Effector memory CD4-positive, alpha-beta T cell (primary cell): ENCODE data around the gene SLC6A12.

Experiments
- DNase-seq, 3 donors: peaks; one replicate each; pipeline ENCODE4 v3.0.0-alpha.2; 2020
- H3K27ac ChIP-seq: 2 replicates; pipeline ENCODE4 v1.7.0; 2013; ENCODE audit warnings: mild to moderate bottlenecking, low read length, moderate library complexity; ENCODE audit not compliant: insufficient read depth, poor library complexity, severe bottlenecking
- H3K27me3 ChIP-seq: replicated peaks from 2 replicates; pipeline ENCODE4 v1.7.0; 2013; ENCODE audit warnings: mild to moderate bottlenecking, low read length; ENCODE audit not compliant: insufficient read depth, control insufficient read depth, poor library complexity, severe bottlenecking
- H3K36me3 ChIP-seq: 2 replicates; pipeline ENCODE4 v1.7.0; 2013; ENCODE audit warnings: mild to moderate bottlenecking, low read length, moderate library complexity; ENCODE audit not compliant: control insufficient read depth, insufficient read depth
- H3K4me1 ChIP-seq: 2 replicates; pipeline ENCODE4 v1.7.0; 2013; ENCODE audit warnings: low read length, mild to moderate bottlenecking; ENCODE audit not compliant: control insufficient read depth, insufficient read depth, poor library complexity, severe bottlenecking
- H3K4me3 ChIP-seq: 2 replicates; pipeline ENCODE4 v1.7.0; 2013; ENCODE audit warnings: low read length, low read depth, mild to moderate bottlenecking; ENCODE audit not compliant: insufficient read depth, poor library complexity, severe bottlenecking
- H3K9me3 ChIP-seq: 2 replicates; pipeline ENCODE4 v1.7.0; 2013; ENCODE audit warnings: mild to moderate bottlenecking, low read length, moderate library complexity; ENCODE audit not compliant: control insufficient read depth

The SLC6A12 gene

DNA sequence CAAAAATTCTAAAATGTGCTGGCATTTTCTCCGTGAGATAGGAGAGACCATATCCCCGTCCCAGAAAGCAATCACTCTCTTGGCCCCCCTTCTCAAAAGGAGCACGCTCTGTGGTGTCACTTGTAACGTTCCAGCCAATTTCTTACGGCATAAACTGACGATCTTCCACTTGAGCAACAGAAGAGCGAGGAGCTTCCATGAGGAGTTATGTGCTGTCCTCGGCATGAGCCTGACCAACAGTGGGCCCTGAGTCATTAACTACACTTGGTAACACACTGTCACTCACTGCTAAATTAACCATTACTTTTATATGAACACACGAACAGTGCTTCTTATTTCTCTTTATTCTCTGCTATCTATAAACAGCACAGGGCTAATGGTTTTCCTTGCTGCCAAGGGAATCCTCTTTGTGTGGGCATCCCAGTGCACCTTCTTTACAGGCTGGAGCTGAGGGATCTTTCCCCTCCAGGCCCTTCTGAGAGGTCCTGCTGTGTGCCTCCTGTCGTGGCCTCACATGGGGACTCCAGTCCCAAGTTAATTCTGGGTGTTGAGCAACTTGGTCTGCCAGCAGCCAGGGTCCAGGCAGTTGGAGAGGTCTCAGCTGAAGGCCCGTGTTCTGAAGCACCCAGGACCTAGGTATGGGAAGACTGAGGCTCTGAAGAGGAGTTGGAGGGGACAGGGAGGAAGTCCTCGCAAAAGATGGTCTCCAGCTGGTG lies 39.3 kb upstream of the SLC6A12 start:
- no peak for DNase-seq
- Histone ChIP-seq H3K4me1 (no peaks in the 10 kb centered on the region), H3K4me3 (no peak overlapping the region), H3K27ac (no peak overlapping the region), H3K27me3 (peaks cover 5% of the 10 kb centered on the region), H3K9me3 (no peaks in the 10 kb centered on the region), H3K36me3 (no peaks in the 10 kb centered on the region)

DNA sequence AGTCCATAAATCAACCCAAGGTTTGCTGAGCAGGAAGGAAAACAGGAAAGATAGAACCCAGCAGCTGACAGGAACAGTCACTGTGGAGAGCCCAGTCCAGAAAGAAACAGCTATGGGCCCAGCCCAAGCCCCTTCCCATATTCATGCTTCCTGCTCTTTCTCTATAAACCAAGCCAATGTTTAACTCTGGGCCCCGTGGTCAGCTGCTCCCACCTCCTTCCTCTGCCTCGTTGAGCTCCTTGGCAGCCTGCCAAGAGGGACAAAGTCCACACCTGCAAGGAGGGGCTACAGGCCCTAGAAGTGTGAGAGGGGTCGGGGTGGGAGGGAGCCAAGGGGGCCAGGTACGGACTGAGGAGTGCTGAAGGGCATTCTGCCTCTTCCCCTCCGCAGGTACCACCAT lies 38.7 kb upstream of the SLC6A12 start:
- no peak for DNase-seq
- Histone ChIP-seq H3K27ac (no peak overlapping the region), H3K4me1 (no peaks in the 10 kb centered on the region), H3K27me3 (peaks cover 5% of the 10 kb centered on the region), H3K4me3 (no peak overlapping the region), H3K36me3 (no peaks in the 10 kb centered on the region), H3K9me3 (no peaks in the 10 kb centered on the region)

DNA sequence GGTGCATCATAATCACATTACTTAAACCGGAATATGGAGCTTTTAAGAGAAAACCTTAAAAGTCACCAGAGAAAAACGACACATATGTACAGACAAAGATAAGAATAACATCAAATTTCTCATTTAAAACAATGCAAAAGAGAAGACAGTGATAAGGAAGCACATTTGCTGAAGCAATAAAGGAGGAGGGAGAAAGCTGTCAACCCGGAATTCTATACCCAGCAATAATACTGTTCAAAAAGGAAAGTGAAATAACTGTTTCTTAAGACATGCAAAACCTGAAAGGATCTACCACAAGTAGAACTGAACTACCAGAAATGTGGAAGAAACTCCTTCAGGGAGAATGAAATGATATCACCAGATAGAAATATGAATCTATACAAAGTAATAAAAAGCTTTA lies 33.3 kb upstream of the SLC6A12 start:
- no peaks in the 10 kb centered on the region for H3K27me3 ChIP-seq
- H3K36me3 ChIP-seq: no peaks in the 10 kb centered on the region
- H3K27ac ChIP-seq: no peak overlapping the region
- H3K4me1 ChIP-seq: no peaks in the 10 kb centered on the region
- no peak for DNase-seq
- H3K4me3 ChIP-seq: no peak overlapping the region
- no peaks in the 10 kb centered on the region for H3K9me3 ChIP-seq

DNA sequence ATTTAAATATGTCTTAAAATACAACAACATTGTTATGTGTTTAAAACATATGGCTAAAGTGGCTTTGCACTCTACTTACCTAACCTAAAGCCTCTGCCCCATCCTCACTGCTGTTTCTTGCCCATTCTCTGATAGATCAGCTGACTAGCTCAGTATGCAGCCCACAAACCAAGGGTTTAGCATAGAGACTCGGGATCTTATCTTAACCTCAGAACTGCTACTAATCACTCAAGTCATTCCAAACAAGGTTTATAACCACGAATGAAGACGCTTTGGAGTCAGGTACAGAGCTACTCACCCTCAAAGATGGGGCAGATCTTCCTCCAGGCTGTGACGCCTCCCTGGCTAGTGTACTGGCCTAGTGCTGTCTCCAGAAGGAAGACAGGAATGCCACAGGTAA lies 29.4 kb upstream of the SLC6A12 start:
- Histone ChIP-seq H3K27me3 (no peaks in the 10 kb centered on the region), H3K27ac (no peak overlapping the region), H3K4me3 (no peak overlapping the region), H3K9me3 (no peaks in the 10 kb centered on the region), H3K4me1 (no peaks in the 10 kb centered on the region), H3K36me3 (no peaks in the 10 kb centered on the region)
- no peak for DNase-seq

DNA sequence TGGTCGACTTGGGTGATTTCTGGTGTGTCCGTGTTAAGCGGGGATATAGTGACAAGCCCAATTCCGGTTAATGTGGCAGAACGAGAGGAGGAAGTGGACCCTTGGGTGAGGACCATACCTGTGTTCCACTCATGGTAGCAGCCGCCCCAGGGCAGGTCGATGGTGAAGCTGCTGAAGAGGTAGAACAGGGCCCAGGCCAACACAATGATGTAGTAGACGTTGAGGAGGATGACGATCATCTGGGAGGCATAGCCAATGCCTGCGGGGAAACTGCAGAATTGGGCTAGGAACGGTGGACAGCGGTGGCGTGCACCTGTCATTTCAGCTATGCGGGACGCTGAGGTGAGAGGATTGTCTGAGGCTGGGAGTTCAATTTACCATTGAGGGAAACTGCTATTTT lies 28.5 kb upstream of the SLC6A12 start:
- no peaks in the 10 kb centered on the region for H3K27me3 ChIP-seq
- H3K4me1 ChIP-seq: no peaks in the 10 kb centered on the region
- H3K4me3 ChIP-seq: no peak overlapping the region
- no peaks in the 10 kb centered on the region for H3K36me3 ChIP-seq
- H3K9me3 ChIP-seq: no peaks in the 10 kb centered on the region
- no peak overlapping the region for H3K27ac ChIP-seq
- no peak for DNase-seq

DNA sequence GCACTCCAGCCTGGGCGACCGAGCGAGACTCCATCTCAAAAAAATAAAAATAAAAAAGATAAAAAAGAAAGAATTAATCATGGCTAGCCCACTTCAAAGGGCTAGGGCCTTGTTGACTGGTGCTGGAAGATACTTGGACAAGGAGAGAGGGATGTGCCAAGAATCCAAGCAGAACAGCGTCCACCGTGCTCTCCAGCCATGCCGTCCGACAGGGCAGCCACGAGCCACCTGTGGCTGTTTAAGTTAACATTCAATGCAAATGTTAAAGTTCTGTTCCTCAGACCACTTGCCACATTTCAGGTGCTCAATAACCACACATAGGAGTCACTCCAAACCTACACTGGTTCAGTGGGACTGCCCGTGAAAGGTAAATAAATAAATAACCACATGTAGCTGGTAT lies 27.3 kb upstream of the SLC6A12 start:
- Histone ChIP-seq H3K4me1 (no peaks in the 10 kb centered on the region), H3K27ac (no peak overlapping the region), H3K36me3 (no peaks in the 10 kb centered on the region), H3K27me3 (no peaks in the 10 kb centered on the region), H3K4me3 (no peak overlapping the region), H3K9me3 (peaks cover 5% of the 10 kb centered on the region)
- DNase-seq: no peak

DNA sequence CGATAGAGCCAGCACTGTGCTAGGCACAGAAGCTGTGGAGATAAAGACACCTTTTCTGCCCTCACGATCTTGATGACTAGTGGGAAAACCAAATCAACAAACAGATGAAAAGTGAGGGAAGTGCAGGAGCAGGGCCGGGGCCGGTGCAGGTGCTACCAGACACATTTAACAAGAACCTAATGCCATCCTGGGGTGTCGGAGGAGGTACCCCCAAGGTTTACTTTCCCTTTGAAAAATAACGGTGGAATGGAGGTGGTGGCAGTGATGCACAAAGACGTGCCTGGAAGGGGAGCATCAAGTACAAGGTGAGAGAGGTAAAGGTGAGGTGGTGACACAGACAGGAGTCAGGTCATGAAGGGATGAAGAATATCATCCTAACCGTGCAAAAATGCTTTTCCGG lies 26.6 kb upstream of the SLC6A12 start:
- Histone ChIP-seq H3K9me3 (peaks cover 5% of the 10 kb centered on the region), H3K4me3 (no peak overlapping the region), H3K27ac (no peak overlapping the region), H3K27me3 (no peaks in the 10 kb centered on the region), H3K36me3 (no peaks in the 10 kb centered on the region), H3K4me1 (no peaks in the 10 kb centered on the region)
- no peak for DNase-seq

DNA sequence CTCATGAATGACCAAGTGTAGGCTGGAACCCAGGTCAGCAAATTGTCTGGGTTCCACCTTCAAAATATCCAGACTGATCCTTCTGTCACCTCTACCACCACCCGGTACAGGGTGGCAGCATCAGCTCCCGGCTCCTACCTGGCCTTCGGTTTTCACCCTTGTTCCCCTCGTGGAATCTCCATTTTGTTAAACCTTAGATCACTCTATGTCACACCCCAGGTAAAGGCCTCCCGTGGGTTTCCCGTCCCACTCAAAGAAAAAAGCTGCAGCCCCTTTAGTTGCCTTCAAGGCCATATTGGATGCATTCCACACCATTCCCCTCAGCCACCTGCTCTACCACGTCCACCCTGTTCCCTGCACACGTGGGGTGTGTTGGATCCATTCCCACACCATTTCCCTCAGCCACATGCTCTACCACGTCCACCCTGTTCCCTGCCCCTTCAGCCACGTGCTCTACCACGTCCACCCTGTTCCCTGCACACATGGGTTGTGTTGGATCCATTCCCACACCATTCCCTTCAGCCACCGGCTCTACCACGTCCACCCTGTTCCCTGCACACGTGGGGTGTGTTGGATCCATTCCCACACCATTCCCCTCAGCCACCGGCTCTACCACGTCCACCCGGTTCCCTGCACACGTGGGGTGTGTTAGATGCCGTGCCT lies 24.9 kb upstream of the SLC6A12 start:
- DNase-seq: no peak
- no peak overlapping the region for H3K27ac ChIP-seq
- H3K27me3 ChIP-seq: no peaks in the 10 kb centered on the region
- H3K9me3 ChIP-seq: peaks cover 5% of the 10 kb centered on the region
- H3K4me1 ChIP-seq: no peaks in the 10 kb centered on the region
- no peak overlapping the region for H3K4me3 ChIP-seq
- no peaks in the 10 kb centered on the region for H3K36me3 ChIP-seq

DNA sequence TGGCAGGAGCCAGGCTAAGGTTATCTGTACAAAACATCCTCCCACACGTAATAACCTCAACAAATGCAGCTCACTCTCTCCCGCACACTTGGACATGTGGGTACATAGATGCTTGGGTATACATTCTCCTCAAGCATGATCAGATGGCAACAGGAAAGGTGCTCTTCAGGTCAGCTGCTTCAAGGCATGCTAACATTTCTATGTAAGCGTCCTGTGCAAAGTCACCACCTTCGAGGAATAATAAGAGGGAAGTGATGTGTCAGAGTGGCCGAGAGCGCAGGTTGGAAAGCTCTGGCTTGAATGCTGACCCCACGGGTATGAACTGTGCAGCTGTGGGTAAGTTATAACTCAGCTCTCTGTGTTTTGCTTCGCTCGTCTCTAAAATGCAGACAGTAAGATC lies 24.2 kb upstream of the SLC6A12 start:
- H3K27me3 ChIP-seq: no peaks in the 10 kb centered on the region
- no peaks in the 10 kb centered on the region for H3K36me3 ChIP-seq
- no peaks in the 10 kb centered on the region for H3K4me1 ChIP-seq
- no peak overlapping the region for H3K27ac ChIP-seq
- H3K4me3 ChIP-seq: no peak overlapping the region
- DNase-seq: no peak
- H3K9me3 ChIP-seq: peaks cover 5% of the 10 kb centered on the region

DNA sequence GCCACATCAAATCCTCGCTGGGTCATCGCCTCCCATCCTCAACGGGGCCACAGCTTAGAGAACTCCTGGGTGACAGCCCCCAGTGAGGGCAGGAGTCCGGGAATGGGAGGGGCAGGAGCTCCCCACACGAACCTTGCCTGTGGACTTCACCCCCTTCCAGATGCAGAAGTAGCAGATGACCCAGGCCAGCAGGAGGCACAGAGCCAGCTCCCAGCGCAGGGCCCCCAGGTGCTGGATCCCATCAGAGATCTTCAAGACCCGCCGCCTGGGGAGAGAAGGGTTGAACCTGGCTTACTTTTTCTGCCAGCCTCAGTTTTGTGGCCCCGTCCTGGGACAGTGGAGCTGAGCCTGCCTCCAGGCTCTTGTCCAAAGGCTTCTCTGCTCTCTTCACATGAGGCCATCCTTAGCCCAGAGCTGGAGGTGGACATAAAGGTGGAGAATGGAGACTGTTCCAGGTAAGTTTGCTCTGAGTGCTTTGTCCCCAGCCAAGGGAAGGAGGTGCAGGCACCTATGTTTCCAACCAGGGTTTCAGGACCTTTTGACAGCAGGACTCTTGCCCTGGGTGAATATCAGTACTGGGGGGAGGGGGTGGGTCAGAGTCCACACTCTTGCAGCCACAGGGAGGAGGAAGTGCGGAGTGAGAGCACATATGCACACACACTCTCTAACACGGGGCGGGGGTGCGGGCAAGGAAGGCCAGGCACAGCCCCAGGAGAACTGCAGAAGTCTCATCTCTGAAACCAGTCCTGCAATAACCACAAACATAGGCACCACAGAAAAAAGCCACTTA lies 23.3 kb upstream of the SLC6A12 start:
- DNase-seq: no peak
- H3K4me1 ChIP-seq: no peaks in the 10 kb centered on the region
- H3K4me3 ChIP-seq: no peak overlapping the region
- H3K36me3 ChIP-seq: no peaks in the 10 kb centered on the region
- peaks cover 5% of the 10 kb centered on the region for H3K9me3 ChIP-seq
- no peak overlapping the region for H3K27ac ChIP-seq
- no peaks in the 10 kb centered on the region for H3K27me3 ChIP-seq
